ENCODE results near the gene PLEKHA6. TPM values are rescaled to one million over a fixed set of nuclear protein-coding genes. Genes with fewer than 3 reads are reported as not detected.

Gene PLEKHA6
- total and polyA plus RNA-seq, 7 experiments from 2014 or later = 0.05 to 1.9 (median 0.46) TPM; not detected in 1

- ATAC-seq (no peak), DNase-seq (no peak)
- ChIA-PET POLR2A (interaction anchor here (1.2 kb wide), 1 partner anchor 11 kb away, joined by 3 read pairs; no protein-coding TSS in a partner anchor), CTCF (no interaction called here)
- Histone ChIP-seq H3K36me3 (ENCODE audit: control insufficient read depth in 2 of 3, insufficient read depth in 3 of 3, low read length in 3 of 3) (no peaks in the 10 kb centered on the region), H3K4me1 (ENCODE audit: control insufficient read depth in 2 of 2, insufficient read depth in 2 of 2, low read length in 2 of 2) (no peaks in the 10 kb centered on the region), H3K9me3 (ENCODE audit: control insufficient read depth in 2 of 3, low read length in 3 of 3) (no peaks in the 10 kb centered on the region), H3K27ac (ENCODE audit: low read depth, low read length) (no peak overlapping the region), H3K27me3 (ENCODE audit: control insufficient read depth in 2 of 2, insufficient read depth in 2 of 2, low read length in 2 of 2) (no peaks in the 10 kb centered on the region), H3K4me3 (ENCODE audit: low read length) (no peak overlapping the region)
- Mint-ChIP-seq H3K4me1 (peaks cover 0 to 6% (median 5%) of the 10 kb centered on the region in 7 donors), H3K36me3 (no peaks in the 10 kb centered on the region), H3K27ac (no peak overlapping the region), H3K9me3 (no peaks in the 10 kb centered on the region), H3K4me3 (no peak overlapping the region), H3K27me3 (peaks cover 0 to 4% (median 0%) of the 10 kb centered on the region in 5 donors)
- intact Hi-C loops (cut with micrococcal nuclease) = no loop called here
Observed at GRCh38 chr1:204349602-204350001, 10.1 kb downstream of the PLEKHA6 start.

GRCh38 chr1:204348722-204349121, 11.0 kb downstream of the PLEKHA6 start:
- no peak overlapping the region for H3K4me3 Mint-ChIP-seq
- CTCF ChIA-PET = no interaction called here
- H3K4me1 Mint-ChIP-seq = peaks cover 0 to 6% (median 5%) of the 10 kb centered on the region in 7 donors

GRCh38 chr1:204348242-204348641, 11.5 kb downstream of the PLEKHA6 start:
- Mint-ChIP-seq H3K27me3 (peaks cover 0 to 4% (median 0%) of the 10 kb centered on the region in 5 donors), H3K36me3 (no peaks in the 10 kb centered on the region), H3K27ac (no peak overlapping the region), H3K9me3 (no peaks in the 10 kb centered on the region), H3K4me3 (no peak overlapping the region), H3K4me1 (peaks cover 0 to 6% (median 5%) of the 10 kb centered on the region in 7 donors)
- intact Hi-C loops (cut with micrococcal nuclease) = no loop called here
- H3K27me3 ChIP-seq (ENCODE audit: control insufficient read depth in 2 of 2, insufficient read depth in 2 of 2, low read length in 2 of 2) = no peaks in the 10 kb centered on the region
- ChIA-PET CTCF (no interaction called here), POLR2A (no interaction called here)
- no peaks in the 10 kb centered on the region for H3K4me1 ChIP-seq (ENCODE audit: control insufficient read depth in 2 of 2, insufficient read depth in 2 of 2, low read length in 2 of 2)
- DNase-seq (no peak), ATAC-seq (no peak)
- no peaks in the 10 kb centered on the region for H3K9me3 ChIP-seq (ENCODE audit: control insufficient read depth in 2 of 3, low read length in 3 of 3)
- no peaks in the 10 kb centered on the region for H3K36me3 ChIP-seq (ENCODE audit: control insufficient read depth in 2 of 3, insufficient read depth in 3 of 3, low read length in 3 of 3)
- no peak overlapping the region for H3K27ac ChIP-seq (ENCODE audit: low read depth, low read length)
- no peak overlapping the region for H3K4me3 ChIP-seq (ENCODE audit: low read length)

More at GRCh38 chr1:204348722-204349121, 11.0 kb downstream of the PLEKHA6 start:
- intact Hi-C loops (cut with micrococcal nuclease) = no loop called here
- Mint-ChIP-seq H3K9me3 (no peaks in the 10 kb centered on the region), H3K36me3 (no peaks in the 10 kb centered on the region), H3K27me3 (peaks cover 0 to 4% (median 0%) of the 10 kb centered on the region in 5 donors), H3K27ac (no peak overlapping the region)
- H3K9me3 ChIP-seq (ENCODE audit: control insufficient read depth in 2 of 3, low read length in 3 of 3) = no peaks in the 10 kb centered on the region
- H3K4me3 ChIP-seq (ENCODE audit: low read length) = no peak overlapping the region
- no peaks in the 10 kb centered on the region for H3K27me3 ChIP-seq (ENCODE audit: control insufficient read depth in 2 of 2, insufficient read depth in 2 of 2, low read length in 2 of 2)
- H3K4me1 ChIP-seq (ENCODE audit: control insufficient read depth in 2 of 2, insufficient read depth in 2 of 2, low read length in 2 of 2) = no peaks in the 10 kb centered on the region
- ATAC-seq (no peak), DNase-seq (no peak)
- H3K36me3 ChIP-seq (ENCODE audit: control insufficient read depth in 2 of 3, insufficient read depth in 3 of 3, low read length in 3 of 3) = no peaks in the 10 kb centered on the region
- POLR2A ChIA-PET = interaction anchor here (1.2 kb wide), 1 partner anchor 12 kb away, joined by 3 read pairs; no protein-coding TSS in a partner anchor
- no peak overlapping the region for H3K27ac ChIP-seq (ENCODE audit: low read depth, low read length)

DNA sequence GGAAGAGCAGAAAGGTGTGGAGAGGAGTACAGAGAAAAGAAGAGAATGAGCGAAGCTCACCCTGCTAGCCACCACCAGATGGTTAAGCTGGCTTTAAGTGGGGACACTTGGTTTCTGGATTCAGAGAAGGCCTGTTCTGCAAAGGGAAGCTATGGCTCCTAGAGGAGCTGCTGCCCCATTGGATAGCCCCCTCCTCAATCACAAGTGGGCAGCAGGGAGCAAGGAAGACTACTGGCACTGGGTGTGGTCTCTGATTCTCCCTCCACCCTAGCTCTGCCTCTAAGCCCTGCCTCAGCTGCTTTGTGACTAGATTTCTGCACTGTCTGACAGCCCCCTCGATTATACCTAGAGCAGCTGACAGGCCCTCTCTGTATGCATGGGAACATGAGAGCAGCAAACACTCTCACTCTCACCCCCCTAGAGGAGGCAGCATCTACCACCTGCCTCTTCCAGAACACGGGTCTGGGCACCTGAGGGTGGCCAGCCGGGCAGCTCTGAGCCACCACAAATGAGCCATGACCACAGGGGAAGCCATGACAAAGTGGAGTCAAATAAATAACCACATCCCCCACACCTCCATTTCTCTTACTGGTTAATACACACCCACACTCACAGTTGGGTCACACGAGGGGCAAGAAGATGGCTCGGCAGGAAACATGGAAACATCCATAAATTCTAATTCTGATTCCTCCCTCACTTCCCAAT, 13.6 kb downstream of the PLEKHA6 start:
- no peak for ATAC-seq

DNA sequence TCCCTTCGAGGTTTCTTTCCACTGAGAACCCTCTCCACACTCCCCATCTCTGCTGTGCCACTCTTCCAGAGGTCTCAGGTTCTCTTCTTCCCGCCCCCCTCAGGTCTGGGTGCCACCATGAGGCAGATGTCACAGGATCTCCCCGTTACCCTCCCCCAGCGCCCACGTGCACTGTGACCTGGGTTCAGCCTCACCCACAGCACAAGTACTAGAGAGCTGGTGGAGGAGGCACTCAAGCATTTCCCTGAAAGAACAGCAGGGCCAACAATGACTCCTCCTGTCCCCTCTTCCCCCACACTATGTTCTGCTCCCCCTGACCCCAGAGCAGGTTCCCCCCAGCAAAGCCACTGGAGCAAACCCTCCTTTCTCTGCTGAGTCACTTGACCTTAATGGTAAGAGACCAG, 14.3 kb downstream of the PLEKHA6 start:
- Histone ChIP-seq H3K9me3 (ENCODE audit: control insufficient read depth in 2 of 3, low read length in 3 of 3) (no peaks in the 10 kb centered on the region), H3K4me3 (ENCODE audit: low read length) (no peak overlapping the region), H3K27ac (ENCODE audit: low read depth, low read length) (no peak overlapping the region), H3K4me1 (ENCODE audit: control insufficient read depth in 2 of 2, insufficient read depth in 2 of 2, low read length in 2 of 2) (no peaks in the 10 kb centered on the region), H3K36me3 (ENCODE audit: control insufficient read depth in 2 of 3, insufficient read depth in 3 of 3, low read length in 3 of 3) (no peaks in the 10 kb centered on the region), H3K27me3 (ENCODE audit: control insufficient read depth in 2 of 2, insufficient read depth in 2 of 2, low read length in 2 of 2) (no peaks in the 10 kb centered on the region)
- ChIA-PET POLR2A (no interaction called here), CTCF (no interaction called here)
- DNase-seq = no peak
- Mint-ChIP-seq H3K36me3 (no peaks in the 10 kb centered on the region), H3K4me1 (no peaks in the 10 kb centered on the region), H3K27ac (no peak overlapping the region), H3K4me3 (no peak overlapping the region), H3K9me3 (no peaks in the 10 kb centered on the region), H3K27me3 (peaks cover 0 to 6% (median 0%) of the 10 kb centered on the region in 5 donors)
- no peak for ATAC-seq
- intact Hi-C loops (cut with micrococcal nuclease) = no loop called here

More for the DNA sequence above, 13.6 kb downstream of the PLEKHA6 start:
- intact Hi-C loops (cut with micrococcal nuclease) = no loop called here
- H3K9me3 Mint-ChIP-seq = no peaks in the 10 kb centered on the region
- Histone ChIP-seq H3K9me3 (ENCODE audit: control insufficient read depth in 2 of 3, low read length in 3 of 3) (no peaks in the 10 kb centered on the region), H3K36me3 (ENCODE audit: control insufficient read depth in 2 of 3, insufficient read depth in 3 of 3, low read length in 3 of 3) (no peaks in the 10 kb centered on the region), H3K4me1 (ENCODE audit: control insufficient read depth in 2 of 2, insufficient read depth in 2 of 2, low read length in 2 of 2) (no peaks in the 10 kb centered on the region), H3K4me3 (ENCODE audit: low read length) (no peak overlapping the region), H3K27me3 (ENCODE audit: control insufficient read depth in 2 of 2, insufficient read depth in 2 of 2, low read length in 2 of 2) (no peaks in the 10 kb centered on the region), H3K27ac (ENCODE audit: low read depth, low read length) (no peak overlapping the region)
- ChIA-PET CTCF (interaction anchor here (0.8 kb wide), 1 partner anchor 18 kb away, joined by 3 read pairs; no protein-coding TSS in a partner anchor), POLR2A (no interaction called here)
- DNase-seq = no peak
- H3K27ac Mint-ChIP-seq = peak overlapping the region in 1 of 9 donors; percentile 62
- H3K4me3 Mint-ChIP-seq = no peak overlapping the region
- H3K27me3 Mint-ChIP-seq = peaks cover 0 to 4% (median 0%) of the 10 kb centered on the region in 5 donors
- H3K4me1 Mint-ChIP-seq = peaks cover 0 to 1% (median under 1%) of the 10 kb centered on the region in 7 donors
- no peaks in the 10 kb centered on the region for H3K36me3 Mint-ChIP-seq

DNA sequence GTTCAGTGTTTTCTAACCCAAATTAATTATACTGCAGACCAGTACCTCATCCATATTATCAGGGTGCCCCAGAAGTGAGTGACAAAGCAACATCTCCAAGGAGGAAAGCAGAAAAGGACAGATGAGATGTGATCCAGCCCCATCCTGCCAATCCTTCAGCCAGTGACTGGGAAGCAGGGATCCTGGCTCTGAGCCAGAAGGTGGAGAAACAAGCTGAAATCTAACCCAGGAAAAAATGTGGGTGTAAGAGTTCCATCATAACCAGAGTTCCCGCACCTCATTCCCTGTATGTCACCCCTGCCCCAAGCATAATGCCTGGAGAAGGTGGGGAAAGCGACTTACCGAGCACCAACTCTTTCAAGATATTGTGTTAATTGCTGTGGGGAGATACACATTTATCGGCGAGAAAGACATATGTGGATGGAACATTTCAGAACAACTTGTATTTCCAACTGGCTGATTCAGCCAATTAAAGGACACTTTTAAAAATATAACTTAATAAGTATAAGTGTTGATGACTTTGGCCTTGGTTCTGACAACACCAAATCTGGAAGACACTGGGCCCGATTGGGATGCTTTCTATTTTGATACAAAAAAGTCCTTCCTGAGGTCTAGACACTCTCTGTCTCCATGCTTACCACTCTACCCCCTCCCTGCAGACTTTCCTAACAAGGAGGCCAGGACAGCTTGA, 14.9 kb downstream of the PLEKHA6 start:
- Mint-ChIP-seq H3K9me3 (no peaks in the 10 kb centered on the region), H3K27me3 (peaks cover 0 to 7% (median 0%) of the 10 kb centered on the region in 5 donors), H3K36me3 (no peaks in the 10 kb centered on the region), H3K4me3 (no peak overlapping the region), H3K27ac (peak overlapping the region in 1 of 9 donors; percentile 4), H3K4me1 (no peaks in the 10 kb centered on the region)
- CTCF ChIA-PET = no interaction called here
- intact Hi-C loops (cut with micrococcal nuclease) = no loop called here
- no peak overlapping the region for H3K27ac ChIP-seq (ENCODE audit: low read depth, low read length)
- POLR2A ChIA-PET = no interaction called here
- DNase-seq (no peak), ATAC-seq (no peak)
- H3K4me3 ChIP-seq (ENCODE audit: low read length) = no peak overlapping the region
- H3K27me3 ChIP-seq (ENCODE audit: control insufficient read depth in 2 of 2, insufficient read depth in 2 of 2, low read length in 2 of 2) = no peaks in the 10 kb centered on the region
- H3K36me3 ChIP-seq (ENCODE audit: control insufficient read depth in 2 of 3, insufficient read depth in 3 of 3, low read length in 3 of 3) = no peaks in the 10 kb centered on the region
- no peaks in the 10 kb centered on the region for H3K4me1 ChIP-seq (ENCODE audit: control insufficient read depth in 2 of 2, insufficient read depth in 2 of 2, low read length in 2 of 2)
- no peaks in the 10 kb centered on the region for H3K9me3 ChIP-seq (ENCODE audit: control insufficient read depth in 2 of 3, low read length in 3 of 3)
